GM21619 (cell line): ENCODE results near the gene HAVCR2.
A peak's percentile ranks its signal among the peaks of the same experiment; 100 is the strongest.
"Not testable (repeated sequence)": the region's sequence is repeated elsewhere in the genome, so short reads cannot be mapped to it uniquely, and the experiment has no call there.

Source experiments
- ATAC-seq: cut with Tn5 transposase; IDR thresholded peaks from one replicate; pipeline ENCODE4 v1.9.1; 2021; ENCODE audit not compliant: unreplicated experiment

The HAVCR2 gene

GRCh38 chr5:157100140-157100679 is 8.6 kb downstream of the HAVCR2 start:
- ATAC-seq = no peak

- ATAC-seq = peak; percentile 76
These were observed 20.4 kb downstream of the HAVCR2 start for GRCh38 chr5:157088342-157088990.

- no peak for ATAC-seq
These were observed 22.0 kb downstream of the HAVCR2 start for GRCh38 chr5:157086751-157087359.

- no peak for ATAC-seq
These were observed 22.9 kb downstream of the HAVCR2 start for GRCh38 chr5:157085930-157086329.

GRCh38 chr5:157080286-157080685 is 28.6 kb downstream of the HAVCR2 start:
- no peak for ATAC-seq

- no peak for ATAC-seq
These were observed 32.3 kb downstream of the HAVCR2 start for GRCh38 chr5:157076558-157076957.

GRCh38 chr5:157072508-157072907 is 36.3 kb downstream of the HAVCR2 start:
- ATAC-seq = no peak

- ATAC-seq = no peak
These were observed 38.9 kb downstream of the HAVCR2 start for GRCh38 chr5:157069949-157070348.

GRCh38 chr5:157068785-157069184 is 40.1 kb downstream of the HAVCR2 start:
- ATAC-seq = no peak

GRCh38 chr5:157068339-157068738 is 40.5 kb downstream of the HAVCR2 start:
- ATAC-seq = no peak

GRCh38 chr5:157067005-157067404 is 41.8 kb downstream of the HAVCR2 start:
- ATAC-seq = no peak

- ATAC-seq = no peak
These were observed 42.8 kb downstream of the HAVCR2 start for GRCh38 chr5:157066080-157066479.

GRCh38 chr5:157063776-157064430 is 44.9 kb downstream of the HAVCR2 start:
- ATAC-seq = no peak

GRCh38 chr5:157059891-157060290 is 49.0 kb downstream of the HAVCR2 start:
- no peak for ATAC-seq

GRCh38 chr5:157059093-157059539 is 49.7 kb downstream of the HAVCR2 start, which contains the start of gene HAVCR1:
HAVCR1 (minus strand) TSS chr5:157059116; CDS start chr5:157057943, 1,173 bp downstream.
- peak; percentile 78 for ATAC-seq

GRCh38 chr5:157057459-157058370 is 51.1 kb downstream of the HAVCR2 start:
- no peak for ATAC-seq

- not testable (repeated sequence) for ATAC-seq
These were observed 52.0 kb downstream of the HAVCR2 start for GRCh38 chr5:157056848-157057247.

- ATAC-seq = no peak
These were observed 57.1 kb downstream of the HAVCR2 start for GRCh38 chr5:157051604-157052245.

- no peak for ATAC-seq
These were observed 58.8 kb downstream of the HAVCR2 start for GRCh38 chr5:157050050-157050449.

GRCh38 chr5:157049605-157050004 is 59.2 kb downstream of the HAVCR2 start:
- no peak for ATAC-seq
